HepG2 (cell line): ENCODE measurements around the gene FAM216A. TPM values are rescaled to one million over a fixed set of nuclear protein-coding genes. Genes with fewer than 3 reads are reported as not detected.

Experiments used
- AFF4 ChIP-seq: sonication (generic); formaldehyde crosslinking; IDR thresholded peaks from 2 replicates; pipeline ENCODE4 v1.4.0; 2020; ENCODE audit warnings: missing genetic modification reagents
- FOXA1 ChIP-seq, 2 experiments: fragments of 450-650 bp in 1 of 2; sonication (generic) in 1 of 2; formaldehyde crosslinking in 1 of 2; IDR thresholded peaks; 2 replicates each; pipeline versions ENCODE4 v1.4.0 to v1.6.1; 2016 to 2020; ENCODE audit warnings: missing genetic modification reagents in 1 of 2
- FOXA3 ChIP-seq: IDR thresholded peaks from 2 replicates; pipeline ENCODE4 v1.6.1; 2016; ENCODE audit warnings: missing genetic modification reagents, missing compliant biosample characterization
- HOMEZ ChIP-seq: IDR thresholded peaks from 2 replicates; pipeline ENCODE4 v1.6.1; 2016; ENCODE audit warnings: low read depth
- KDM4B ChIP-seq: sonication (generic); formaldehyde crosslinking; IDR thresholded peaks from 2 replicates; pipeline ENCODE4 v1.4.0; 2020; ENCODE audit warnings: missing genetic modification reagents
- MBNL3 ChIP-seq: fragments of 250-450 bp; sonication (Bioruptor Pico); conservative IDR thresholded peaks from 2 replicates; pipeline ENCODE4 v1.8.0; 2022; ENCODE audit warnings: mild to moderate bottlenecking, inconsistent platforms
- MED8 ChIP-seq: sonication (generic); formaldehyde crosslinking; IDR thresholded peaks from 2 replicates; pipeline ENCODE4 v1.8.1; 2023; ENCODE audit warnings: mild to moderate bottlenecking, missing genetic modification reagents; ENCODE audit not compliant: insufficient replicate concordance
- NFAT5 ChIP-seq: sonication (generic); formaldehyde crosslinking; IDR thresholded peaks from 2 replicates; pipeline ENCODE4 v1.4.0; 2020; ENCODE audit warnings: missing genetic modification reagents
- NR2F1 ChIP-seq, 2 experiments: fragments of 450-650 bp in 1 of 2; formaldehyde crosslinking in 1 of 2; IDR thresholded peaks; 2 replicates each; pipeline versions ENCODE4 v1.5.0 to v1.6.1; 2016 to 2020; ENCODE audit warnings: mild to moderate bottlenecking in 1 of 2, missing compliant biosample characterization in 1 of 2, missing genetic modification reagents in 1 of 2, moderate library complexity in 1 of 2
- SIX4 ChIP-seq: sonication (generic); formaldehyde crosslinking; IDR thresholded peaks from 2 replicates; pipeline ENCODE4 v1.4.0; 2020; ENCODE audit warnings: missing genetic modification reagents
- SMAD3 ChIP-seq: sonication (generic); formaldehyde crosslinking; IDR thresholded peaks from 2 replicates; pipeline ENCODE4 v1.4.0; 2020; ENCODE audit warnings: missing genetic modification reagents
- ZFP41 ChIP-seq: sonication (generic); formaldehyde crosslinking; IDR thresholded peaks from 2 replicates; pipeline ENCODE4 v1.4.0; 2020; ENCODE audit warnings: mild to moderate bottlenecking, missing genetic modification reagents, borderline replicate concordance
- ZNF446 ChIP-seq: sonication (generic); formaldehyde crosslinking; IDR thresholded peaks from 2 replicates; pipeline ENCODE4 v1.5.0; 2020; ENCODE audit warnings: mild to moderate bottlenecking, missing genetic modification reagents
- ZNF674 ChIP-seq: sonication (generic); formaldehyde crosslinking; IDR thresholded peaks from 2 replicates; pipeline ENCODE4 v1.5.0; 2020; ENCODE audit warnings: low read depth, mild to moderate bottlenecking, missing genetic modification reagents
- polyA plus RNA-seq, 8 experiments: library from polyadenylated mRNA; depleted of rRNA in 3 of 8; stranded (reverse) in 7 of 8; unstranded in 1 of 8; fragments of >200 nt; fragmentation: Illumina TruSeq in 4 of 8; extraction: Trizol in 4 of 8; gene quantifications; 2 replicates each; pipeline versions ENCODE4 v1.2.1 to v1.2.3, GENCODE V29; 2011 to 2016; ENCODE audit warnings: low read depth in 4 of 8, missing spikeins in 1 of 8, mixed read lengths in 1 of 8; ENCODE audit not compliant: insufficient read depth in 1 of 8
- total RNA-seq, 5 experiments: library from RNA; depleted of rRNA; stranded (reverse); fragments of >200 nt; fragmentation: Illumina TruSeq; extraction: Trizol; gene quantifications; 2 replicates each; pipeline ENCODE4 v1.2.3, GENCODE V29; 2016; ENCODE audit warnings: low read depth in 1 of 5

FAM216A gene
- total and polyA plus RNA-seq, 2 of the 13 experiments (the other 11 are each of a cell fraction or from before 2014, with no cell fraction given): 20.3 to 31.2 TPM

- TF ChIP-seq NFAT5 (CRISPR knock-in tag): peak; percentile 88; the same call in 1 of the 2 replicates
- peak; percentile 78 for TF ChIP-seq HOMEZ
- no peak for TF ChIP-seq MED8 (CRISPR knock-in tag)
- TF ChIP-seq KDM4B (CRISPR knock-in tag): peak; percentile 43; the same call in 1 of the 2 replicates
- no peak for TF ChIP-seq ZFP41 (CRISPR knock-in tag)
- no peak for TF ChIP-seq MBNL3 (CRISPR knock-in tag)
- peak; percentile 44; the same call in 1 of the 2 replicates for TF ChIP-seq SIX4
- TF ChIP-seq AFF4 (CRISPR knock-in tag): no peak
- TF ChIP-seq FOXA1 (IDR thresholded peaks at IDR 0.05): no peak
- TF ChIP-seq FOXA1 (CRISPR knock-in tag; IDR thresholded peaks at IDR 0.05): no peak
- TF ChIP-seq NR2F1 (CRISPR knock-in tag; IDR thresholded peaks at IDR 0.05): 0 out of 4 replicates have a peak, but pooled peaks of 1 of the 2 experiments have one; percentile 27
- no peak; the same call in 1 of the 2 replicates for TF ChIP-seq SMAD3 (CRISPR knock-in tag)
- peak; percentile 54; the same call in 1 of the 2 replicates for TF ChIP-seq FOXA3 (CRISPR knock-in tag)
- peak; percentile 50; the same call in 1 of the 2 replicates for TF ChIP-seq ZNF674
- peak; percentile 58; the same call in 1 of the 2 replicates for TF ChIP-seq ZNF446
Measured at GRCh38 chr12:110468214-110469048, at the start of gene FAM216A, which contains the start of gene GPN3 (continued).
